BLaER1 (cell line): ENCODE measurements around the gene CMTM6.
"Not testable (repeated sequence)": the region's sequence is repeated elsewhere in the genome, so short reads cannot be mapped to it uniquely, and the experiment has no call there.

ENCODE experiments used
- H3K27ac ChIP-seq: shearing (Covaris generic); formaldehyde crosslinking; 2 replicates; pipeline ENCODE4 v1.8.1; 2022
- H3K27me3 ChIP-seq: shearing (Covaris generic); formaldehyde crosslinking; 2 replicates; pipeline ENCODE4 v1.8.1; 2022
- H3K36me3 ChIP-seq: shearing (Covaris generic); formaldehyde crosslinking; 2 replicates; pipeline ENCODE4 v1.8.1; 2022
- H3K4me1 ChIP-seq: shearing (Covaris generic); formaldehyde crosslinking; 2 replicates; pipeline ENCODE4 v1.8.1; 2022
- H3K4me2 ChIP-seq: shearing (Covaris generic); formaldehyde crosslinking; 2 replicates; pipeline ENCODE4 v1.8.1; 2022
- H3K4me3 ChIP-seq: shearing (Covaris generic); formaldehyde crosslinking; 2 replicates; pipeline ENCODE4 v1.8.1; 2022
- H3K9ac ChIP-seq: shearing (Covaris generic); formaldehyde crosslinking; 2 replicates; pipeline ENCODE4 v1.8.1; 2022
- H3K9me3 ChIP-seq: shearing (Covaris generic); formaldehyde crosslinking; 2 replicates; pipeline ENCODE4 v1.8.1; 2022
- H4K20me1 ChIP-seq: shearing (Covaris generic); formaldehyde crosslinking; 2 replicates; pipeline ENCODE4 v1.8.1; 2022
- Cebpa-rat ChIP-seq: shearing (Covaris generic); IDR thresholded peaks from 2 replicates; pipeline ENCODE4 v1.8.1; 2022

The CMTM6 gene

DNA sequence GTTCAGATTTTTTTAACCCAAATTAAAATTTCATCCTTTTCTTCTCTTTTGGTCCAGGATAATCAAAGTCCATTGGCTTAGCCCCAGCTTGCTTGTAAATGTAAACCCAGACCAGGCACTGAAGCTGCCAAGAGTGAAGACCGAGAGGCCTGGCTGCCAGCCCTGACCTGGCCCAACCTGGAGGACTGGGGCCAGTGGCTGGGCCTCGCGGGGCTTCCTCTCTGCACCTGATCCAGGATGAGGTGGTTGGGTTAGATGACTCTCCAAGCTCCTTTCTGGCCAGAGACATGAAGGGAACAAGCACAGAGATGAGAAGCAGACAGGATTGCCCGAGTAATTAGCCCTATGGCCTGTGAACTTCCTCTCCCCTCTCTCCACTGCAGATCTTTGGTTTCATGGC is 50.6 kb downstream of the CMTM6 start:
- no peak overlapping the region for H3K4me2 ChIP-seq
- peaks cover 88% of the 10 kb centered on the region for H4K20me1 ChIP-seq
- H3K9me3 ChIP-seq, result no peaks in the 10 kb centered on the region
- TF ChIP-seq Cebpa-rat, result no peak
- H3K4me3 ChIP-seq, result no peak overlapping the region
- H3K9ac ChIP-seq, result no peak overlapping the region
- H3K36me3 ChIP-seq, result peaks cover 89% of the 10 kb centered on the region
- no peak overlapping the region for H3K27ac ChIP-seq
- H3K4me1 ChIP-seq, result peaks cover 79% of the 10 kb centered on the region
- no peaks in the 10 kb centered on the region for H3K27me3 ChIP-seq

- Histone ChIP-seq H3K36me3 (peaks cover 87% of the 10 kb centered on the region), H3K9me3 (0 out of 2 replicates have a peak, but pooled peaks cover 3% of the 10 kb centered on the region), H4K20me1 (peaks cover 87% of the 10 kb centered on the region), H3K4me2 (no peak overlapping the region), H3K27me3 (no peaks in the 10 kb centered on the region), H3K27ac (no peak overlapping the region), H3K4me1 (peaks cover 79% of the 10 kb centered on the region), H3K4me3 (no peak overlapping the region), H3K9ac (no peak overlapping the region)
- TF ChIP-seq Cebpa-rat, result no peak
Measured at GRCh38 chr3:32450992-32451659, 51.5 kb downstream of the CMTM6 start.

GRCh38 chr3:32450426-32450825 is 52.2 kb downstream of the CMTM6 start:
- Histone ChIP-seq H3K4me3 (no peak overlapping the region), H3K27me3 (no peaks in the 10 kb centered on the region), H3K36me3 (peaks cover 87% of the 10 kb centered on the region), H3K9me3 (peaks cover 7% of the 10 kb centered on the region), H3K9ac (no peak overlapping the region), H4K20me1 (peaks cover 87% of the 10 kb centered on the region), H3K4me1 (peaks cover 78% of the 10 kb centered on the region), H3K27ac (no peak overlapping the region), H3K4me2 (peak overlapping the region; percentile 32; the same call in 1 of the 2 replicates)
- TF ChIP-seq Cebpa-rat, result no peak

- no peaks in the 10 kb centered on the region for H3K27me3 ChIP-seq
- H3K36me3 ChIP-seq, result peaks cover 87% of the 10 kb centered on the region
- peak overlapping the region; percentile 48; the same call in 1 of the 2 replicates for H3K9ac ChIP-seq
- TF ChIP-seq Cebpa-rat, result no peak
- H3K27ac ChIP-seq, result peak overlapping the region; percentile 45; the same call in 1 of the 2 replicates
- H3K4me3 ChIP-seq, result no peak overlapping the region
- H3K4me1 ChIP-seq, result peaks cover 71% of the 10 kb centered on the region
- peaks cover 84% of the 10 kb centered on the region for H4K20me1 ChIP-seq
- peak overlapping the region; percentile 49 for H3K4me2 ChIP-seq
- H3K9me3 ChIP-seq, result peaks cover 9% of the 10 kb centered on the region
Measured at GRCh38 chr3:32449691-32450090, 53.0 kb downstream of the CMTM6 start.

GRCh38 chr3:32448686-32449474 is 53.8 kb downstream of the CMTM6 start:
- Histone ChIP-seq H3K9me3 (peaks cover 12% of the 10 kb centered on the region), H3K27ac (peak overlapping the region; percentile 45; the same call in 1 of the 2 replicates), H3K4me1 (peaks cover 63% of the 10 kb centered on the region), H3K36me3 (peaks cover 86% of the 10 kb centered on the region), H3K4me2 (peak overlapping the region; percentile 49), H3K9ac (peak overlapping the region; percentile 48; the same call in 1 of the 2 replicates), H4K20me1 (peaks cover 81% of the 10 kb centered on the region), H3K27me3 (no peaks in the 10 kb centered on the region), H3K4me3 (no peak overlapping the region)
- no peak for TF ChIP-seq Cebpa-rat

- H3K4me2 ChIP-seq, result peak overlapping the region; percentile 62
- no peaks in the 10 kb centered on the region for H3K27me3 ChIP-seq
- no peak for TF ChIP-seq Cebpa-rat
- peaks cover 12% of the 10 kb centered on the region for H3K9me3 ChIP-seq
- H3K4me1 ChIP-seq, result peaks cover 54% of the 10 kb centered on the region
- H3K4me3 ChIP-seq, result no peak overlapping the region
- H3K9ac ChIP-seq, result no peak overlapping the region
- peak overlapping the region; percentile 24; the same call in 1 of the 2 replicates for H3K27ac ChIP-seq
- peaks cover 84% of the 10 kb centered on the region for H3K36me3 ChIP-seq
- H4K20me1 ChIP-seq, result peaks cover 87% of the 10 kb centered on the region
Measured at GRCh38 chr3:32447865-32448400, 54.7 kb downstream of the CMTM6 start.

DNA sequence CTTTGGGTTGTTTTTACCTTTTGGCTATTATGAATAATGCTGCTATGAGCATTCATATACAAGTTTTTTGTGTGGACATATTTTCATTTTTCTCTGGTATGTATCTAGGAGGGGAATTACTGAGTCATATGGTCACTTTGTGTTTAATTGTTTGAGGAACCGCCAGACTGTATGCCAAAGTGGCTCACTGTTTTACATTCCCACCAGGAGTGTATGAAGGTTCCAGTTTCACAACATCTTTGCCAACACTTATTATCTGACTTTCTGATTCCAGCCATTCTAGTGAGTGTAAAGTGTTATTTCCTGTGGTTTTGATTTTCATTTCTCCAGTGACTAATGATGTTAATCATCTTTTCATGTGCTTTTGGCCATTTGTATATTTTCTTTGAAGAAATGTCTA is 59.2 kb downstream of the CMTM6 start:
- no peaks in the 10 kb centered on the region for H3K27me3 ChIP-seq
- peaks cover 89% of the 10 kb centered on the region for H4K20me1 ChIP-seq
- TF ChIP-seq Cebpa-rat, result no peak
- H3K4me2 ChIP-seq, result no peak overlapping the region
- H3K4me3 ChIP-seq, result no peak overlapping the region
- H3K27ac ChIP-seq, result no peak overlapping the region
- no peak overlapping the region for H3K9ac ChIP-seq
- peaks cover 85% of the 10 kb centered on the region for H3K36me3 ChIP-seq
- H3K4me1 ChIP-seq, result peaks cover 62% of the 10 kb centered on the region
- H3K9me3 ChIP-seq, result peaks cover 12% of the 10 kb centered on the region

DNA sequence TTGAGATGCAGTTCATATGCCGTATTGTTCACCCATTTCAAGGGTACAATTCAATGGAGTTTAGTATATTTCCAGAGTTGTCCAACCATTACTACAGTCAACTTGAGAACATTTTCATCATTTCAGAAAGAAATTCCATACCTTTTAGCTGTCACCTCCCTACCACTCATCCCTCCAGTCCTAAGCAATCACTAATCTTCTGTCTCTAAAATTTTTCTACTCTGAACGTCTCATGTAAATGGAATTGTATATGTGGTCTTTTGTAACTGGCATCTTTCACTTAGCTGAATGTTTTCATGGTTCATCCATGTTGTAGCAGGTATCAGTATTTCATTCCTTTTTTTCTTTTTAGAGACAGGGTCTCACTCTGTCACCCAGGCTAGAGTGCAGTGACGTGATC is 59.9 kb downstream of the CMTM6 start:
- TF ChIP-seq Cebpa-rat, result no peak
- Histone ChIP-seq H3K27me3 (no peaks in the 10 kb centered on the region), H3K27ac (no peak overlapping the region), H3K36me3 (peaks cover 79% of the 10 kb centered on the region), H3K4me2 (no peak overlapping the region), H3K9ac (no peak overlapping the region), H3K4me3 (no peak overlapping the region), H3K4me1 (peaks cover 57% of the 10 kb centered on the region), H3K9me3 (peaks cover 12% of the 10 kb centered on the region), H4K20me1 (peaks cover 89% of the 10 kb centered on the region)

DNA sequence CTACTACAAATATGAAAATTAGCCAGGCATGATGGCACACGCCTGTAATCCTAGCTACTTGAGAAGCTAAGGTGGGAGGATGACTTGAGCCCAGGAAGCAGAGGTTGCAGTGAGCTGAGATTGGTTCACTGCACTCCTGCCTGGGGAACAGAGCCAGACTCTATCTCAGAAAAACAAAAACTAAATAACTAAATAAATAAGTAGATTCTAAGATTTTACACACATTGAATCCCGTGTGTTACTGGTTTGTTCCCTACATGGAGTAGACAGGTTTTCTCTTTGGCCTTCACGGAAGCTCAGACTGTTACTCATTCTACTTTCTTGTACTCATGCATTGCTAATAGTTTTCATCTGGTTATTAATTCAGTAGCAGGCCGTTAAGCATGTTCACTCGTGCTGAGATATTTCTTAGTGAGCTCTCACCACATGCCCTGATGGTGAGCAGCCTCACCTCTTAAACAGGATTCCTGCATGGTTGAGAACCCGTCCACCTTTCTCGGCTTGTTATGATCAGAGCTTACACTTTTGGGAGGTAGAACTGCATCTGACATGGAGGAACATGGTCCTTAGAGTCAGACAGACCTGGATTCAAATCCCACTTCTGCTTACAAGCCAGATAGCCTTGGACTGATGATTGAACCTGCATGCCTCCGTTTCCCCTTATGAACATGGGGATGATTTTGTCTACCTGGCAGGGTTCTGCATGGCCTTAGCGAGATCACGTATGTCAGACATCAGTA is 61.9 kb downstream of the CMTM6 start:
- Histone ChIP-seq H3K9ac (no peak overlapping the region), H3K4me1 (peaks cover 58% of the 10 kb centered on the region), H3K36me3 (peaks cover 71% of the 10 kb centered on the region), H3K27me3 (no peaks in the 10 kb centered on the region), H3K9me3 (peaks cover 9% of the 10 kb centered on the region), H3K4me3 (no peak overlapping the region), H4K20me1 (peaks cover 91% of the 10 kb centered on the region), H3K27ac (no peak overlapping the region), H3K4me2 (peak overlapping the region; percentile 13)
- TF ChIP-seq Cebpa-rat, result no peak

GRCh38 chr3:32439421-32439820 is 63.2 kb downstream of the CMTM6 start:
- not testable (repeated sequence) for H3K9me3 ChIP-seq, H3K4me2 ChIP-seq, H3K9ac ChIP-seq, H3K27ac ChIP-seq, H3K4me3 ChIP-seq, H3K27me3 ChIP-seq
- Histone ChIP-seq H3K4me1 (peaks cover 65% of the 10 kb centered on the region), H3K36me3 (peaks cover 66% of the 10 kb centered on the region), H4K20me1 (peaks cover 94% of the 10 kb centered on the region)
